HG03565 (cell line): ENCODE measurements around the gene CXCR5.

Experiments
- ATAC-seq: cut with Tn5 transposase; IDR thresholded peaks from one replicate; pipeline ENCODE4 v1.9.1; 2021; ENCODE audit warnings: mild to moderate bottlenecking, moderate library complexity; ENCODE audit not compliant: unreplicated experiment

The CXCR5 gene

GRCh38 chr11:118924591-118925585, 41.2 kb downstream of the CXCR5 start:
- ATAC-seq = no peak

GRCh38 chr11:118927554-118928100, 43.9 kb downstream of the CXCR5 start:
- no peak for ATAC-seq

GRCh38 chr11:118928101-118928869, 44.6 kb downstream of the CXCR5 start:
- peak; percentile 30 for ATAC-seq

DNA sequence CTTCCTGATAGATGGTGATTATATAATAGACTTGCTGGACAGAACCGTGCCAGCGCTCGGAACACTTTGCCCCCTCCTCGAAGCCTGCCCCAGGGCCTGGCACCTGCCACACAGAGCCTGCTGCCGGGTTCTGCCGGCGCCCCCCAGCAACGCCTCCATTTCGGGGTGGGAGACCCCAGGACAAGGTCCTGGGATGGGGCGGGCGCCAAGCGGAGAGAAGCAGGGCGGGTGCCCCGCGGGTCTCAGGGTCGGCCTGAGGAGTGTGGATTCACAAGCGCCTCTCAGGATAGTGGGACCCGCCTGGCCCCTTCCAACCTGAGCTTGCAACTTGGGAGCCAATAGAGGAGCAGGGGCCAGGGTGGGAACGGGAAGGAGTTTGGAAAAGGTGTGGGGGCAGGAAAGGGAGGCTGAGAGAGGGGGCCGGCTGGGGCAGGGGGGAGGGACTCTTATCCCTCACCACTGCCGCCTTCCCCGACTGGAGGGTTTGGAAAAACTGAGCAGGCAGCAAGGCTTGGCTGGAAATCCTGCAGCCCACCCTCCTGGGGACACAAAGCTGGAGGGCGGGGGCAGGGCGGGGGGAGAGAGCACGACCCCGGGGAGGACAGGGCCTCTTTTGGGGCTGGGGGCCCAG, 45.3 kb downstream of the CXCR5 start:
- ATAC-seq = no peak

DNA sequence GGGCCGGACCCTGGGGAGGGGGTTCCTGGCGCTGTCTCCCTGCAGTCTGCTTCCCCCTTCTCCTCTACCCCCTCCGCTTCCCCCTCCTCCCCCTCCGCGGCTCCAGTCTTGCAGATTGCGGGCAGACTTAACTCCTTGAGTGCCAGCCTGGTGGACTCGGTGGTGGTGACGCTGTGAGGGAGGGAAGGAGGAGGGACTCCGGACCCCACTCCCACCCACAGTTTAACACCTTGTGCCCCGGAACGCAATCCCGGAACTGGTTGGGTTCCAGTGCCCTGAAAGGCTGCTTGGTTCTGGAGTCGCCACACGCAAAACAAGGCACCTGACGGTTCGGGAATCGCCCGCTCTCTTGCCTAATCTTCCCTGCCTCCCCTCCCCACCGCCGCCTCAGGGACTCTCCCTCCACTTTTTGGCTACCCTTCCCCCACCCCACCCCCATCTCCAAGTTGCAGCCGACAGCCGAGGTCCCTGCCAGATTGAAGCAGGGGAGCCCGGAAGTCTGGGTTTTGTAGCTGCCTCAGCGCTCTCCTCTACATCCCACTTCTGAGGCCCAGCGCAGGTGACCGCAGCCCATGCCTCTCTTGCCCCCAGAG, 45.9 kb downstream of the CXCR5 start:
- no peak for ATAC-seq

DNA sequence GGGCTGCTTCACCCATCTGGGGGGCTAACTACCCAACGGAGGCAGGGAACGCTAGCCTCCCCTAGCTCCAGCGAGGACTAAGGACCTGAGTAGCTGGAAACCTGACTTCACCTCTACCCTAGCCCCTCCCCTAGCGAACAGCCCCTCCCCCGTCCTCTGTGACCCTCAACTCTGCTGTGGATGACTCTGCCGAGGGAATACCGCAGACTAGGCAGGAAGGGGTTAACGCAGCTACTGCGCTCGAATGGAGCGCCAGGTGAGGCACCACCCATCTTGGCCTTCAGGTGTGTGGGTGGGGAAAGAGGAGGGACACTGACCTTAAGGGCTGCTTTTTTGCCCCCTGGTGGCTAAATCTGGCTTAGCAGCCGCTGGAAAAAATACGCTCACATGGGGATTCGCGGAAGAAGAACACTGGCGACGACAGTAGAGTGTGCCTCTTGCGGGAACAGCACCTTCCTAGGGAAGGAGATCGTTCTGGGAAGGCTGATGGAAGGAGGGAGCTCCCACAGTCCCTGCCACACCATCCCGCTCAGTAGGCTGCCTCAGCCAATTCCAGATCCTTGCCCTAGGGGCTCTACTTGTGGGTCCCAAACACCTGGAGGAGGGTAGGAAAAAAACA, 46.5 kb downstream of the CXCR5 start:
- no peak for ATAC-seq

DNA sequence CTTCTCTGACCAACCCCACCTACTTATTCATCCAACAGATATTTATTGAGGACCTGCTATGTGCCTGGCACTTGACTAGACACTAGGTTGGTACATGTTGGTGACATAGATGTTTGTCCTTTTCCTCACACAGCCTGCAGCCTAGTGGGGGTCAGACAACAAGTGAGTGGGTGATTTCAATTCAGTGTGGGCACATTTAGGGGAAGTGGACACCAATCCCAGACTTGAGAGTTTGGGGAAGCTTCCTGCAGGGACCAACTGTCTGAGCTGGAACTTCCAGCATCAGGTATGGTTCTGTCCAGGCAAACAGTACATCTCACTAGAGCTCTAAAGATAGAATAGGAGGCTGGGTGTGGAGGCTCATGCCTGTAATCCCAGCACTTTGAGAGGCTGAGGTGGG, 47.9 kb downstream of the CXCR5 start:
- ATAC-seq = no peak

DNA sequence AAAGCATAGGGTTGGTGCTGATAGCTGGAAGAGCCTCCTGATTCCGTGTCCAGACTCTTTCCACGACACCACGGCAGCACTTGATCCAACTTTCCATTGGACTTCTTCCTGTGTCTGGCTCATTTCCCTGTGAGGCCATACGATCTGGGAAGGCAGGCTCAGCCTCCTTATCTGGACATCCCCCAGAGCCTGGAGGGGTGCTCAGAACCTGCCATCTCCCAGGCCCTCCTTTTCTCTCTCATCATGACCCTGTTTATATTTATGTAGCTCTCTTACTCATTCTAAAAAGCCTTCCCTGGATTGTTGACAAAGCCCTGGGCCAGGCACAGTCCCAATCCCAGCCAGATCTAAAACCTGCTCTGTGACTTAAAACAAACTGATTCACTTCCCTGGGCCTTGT, 49.8 kb downstream of the CXCR5 start:
- ATAC-seq = no peak

DNA sequence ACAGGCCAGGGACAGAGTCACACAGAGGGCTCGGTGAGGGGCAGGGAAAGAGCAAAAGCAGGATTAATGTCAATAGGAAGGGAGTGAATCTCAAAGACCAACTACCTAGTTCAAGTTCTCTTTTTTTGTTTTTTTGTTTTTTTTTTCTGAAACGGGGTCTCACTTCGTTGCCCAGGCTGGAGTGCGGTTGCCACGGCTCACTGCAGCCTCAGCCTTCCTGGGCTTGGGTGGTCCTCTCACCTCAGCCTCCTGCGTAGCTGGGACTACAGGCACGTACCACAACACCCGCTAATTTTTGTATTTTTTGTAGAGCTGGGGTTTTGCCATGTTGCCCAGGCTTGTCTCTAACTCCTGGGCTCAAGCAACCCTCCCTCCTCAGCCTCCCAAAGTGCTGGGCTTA, 51.7 kb downstream of the CXCR5 start:
- no peak for ATAC-seq

GRCh38 chr11:118938491-118939403, 55.1 kb downstream of the CXCR5 start:
- ATAC-seq = no peak

GRCh38 chr11:118939404-118939915, 55.8 kb downstream of the CXCR5 start:
- ATAC-seq = no peak

DNA sequence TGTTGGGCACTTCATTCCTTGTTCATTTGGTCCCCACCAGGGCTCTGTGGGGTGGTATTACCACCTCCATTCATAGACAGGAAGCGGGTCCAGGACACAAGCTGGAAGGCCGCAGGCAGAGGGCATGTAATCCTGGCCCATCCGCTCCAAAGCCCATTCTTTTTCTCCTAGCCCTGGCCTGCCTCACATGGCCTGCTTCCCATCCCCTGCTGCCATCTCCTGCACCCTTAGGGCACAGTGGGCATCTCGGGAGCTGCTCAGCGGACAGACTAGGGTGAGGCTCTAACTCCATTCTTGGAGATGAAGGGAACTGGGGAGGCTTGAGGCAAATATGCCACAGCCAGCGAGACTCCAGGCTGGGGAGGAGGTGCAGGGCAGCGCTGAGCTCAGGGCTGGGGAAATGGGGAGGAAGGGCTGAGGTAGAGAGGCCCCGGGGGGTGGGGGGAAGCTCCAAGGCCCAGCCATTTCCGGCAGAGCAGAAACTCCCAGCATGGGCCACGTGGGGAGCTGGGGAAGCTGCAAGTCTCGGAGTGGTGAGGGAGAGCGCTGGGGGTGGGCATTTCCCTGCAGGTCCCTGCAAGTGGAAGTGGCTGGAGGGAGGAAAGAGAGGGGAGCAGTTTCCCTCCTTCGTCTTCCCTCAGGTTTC, 56.4 kb downstream of the CXCR5 start:
- ATAC-seq = no peak

- no peak for ATAC-seq
Measured at GRCh38 chr11:118947091-118947490, 63.4 kb downstream of the CXCR5 start.
